ENCODE measurements around the gene NAT14. TPM values are rescaled to one million over a fixed set of nuclear protein-coding genes. Genes with fewer than 3 reads are reported as not detected.

NAT14 gene
- total and polyA plus RNA-seq, 2 donors (not counting 3 experiments of a cell fraction or from before 2014, with no cell fraction given), result 39.1 to 44.7 TPM

- Histone ChIP-seq H4K20me1 (replicated peaks; ENCODE audit: control insufficient read depth, extremely low read depth, insufficient read depth, low read length) (no peaks in the 10 kb centered on the region), H3K79me2 (ENCODE audit: control insufficient read depth, insufficient read depth, low read length) (no peaks in the 10 kb centered on the region), H3K9ac (replicated peaks; ENCODE audit: extremely low read depth, insufficient read depth, low read length) (no peak overlapping the region), H2AFZ (ENCODE audit: low read depth, low read length) (no peak overlapping the region), H3K4me1 (ENCODE audit: control insufficient read depth, extremely low read depth, insufficient read depth, low read length) (no peaks in the 10 kb centered on the region), H3K27ac (ENCODE audit: insufficient read depth, low read depth, low read length) (no peak overlapping the region), H3K4me3 (replicated peaks in 1 of 3; ENCODE audit: insufficient read depth in 1 of 3, low read depth in 1 of 3, low read length in 3 of 3) (no peak overlapping the region), H3K4me2 (ENCODE audit: insufficient read depth, low read length) (no peak overlapping the region), H3K36me3 (ENCODE audit: control insufficient read depth in 2 of 2, extremely low read depth in 1 of 2, insufficient read depth in 2 of 2, low read length in 2 of 2) (no peaks in the 10 kb centered on the region), H3K9me3 (replicated peaks; ENCODE audit: control insufficient read depth, insufficient read depth, low read length) (no peaks in the 10 kb centered on the region), H3K9me1 (replicated peaks; ENCODE audit: control insufficient read depth, extremely low read depth, insufficient read depth, low read length) (no peaks in the 10 kb centered on the region), H3K27me3 (ENCODE audit: control insufficient read depth in 2 of 2, insufficient read depth in 2 of 2, low read length in 2 of 2) (no peaks in the 10 kb centered on the region)
- DNase-seq (ENCODE audit: low read depth, low spot score), result no peak
- intact Hi-C loops (cut with micrococcal nuclease) (no loop called here), dilution Hi-C loops (cut with MboI; ENCODE audit: extremely low pct_ligation_motif_present, low sequenced_read_pairs) (no loop called here)
- BruUV-seq (replicated peaks), result no TSS peak
- TF ChIP-seq, protein P1, sequence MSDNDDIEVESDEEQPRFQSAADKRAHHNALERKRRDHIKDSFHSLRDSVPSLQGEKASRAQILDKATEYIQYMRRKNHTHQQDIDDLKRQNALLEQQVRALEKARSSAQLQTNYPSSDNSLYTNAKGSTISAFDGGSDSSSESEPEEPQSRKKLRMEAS (IDR thresholded peaks at IDR 0.05; ENCODE audit: insufficient read depth, insufficient read length), result no peak
- TF ChIP-seq MYC (IDR thresholded peaks at IDR 0.05; ENCODE audit: low read depth, low read length) (no peak), GATA2 (IDR thresholded peaks at IDR 0.05; ENCODE audit: insufficient read depth, insufficient read length, low read depth, low read length) (no peak), POLR2AphosphoS5 (IDR thresholded peaks at IDR 0.05; ENCODE audit: insufficient read depth, low read depth, low read length) (no peak), POLR2A (IDR thresholded peaks at IDR 0.05; ENCODE audit: low read depth, low read length) (no peak), JUN (IDR thresholded peaks at IDR 0.05; ENCODE audit: borderline replicate concordance, insufficient read depth, insufficient read length, low read depth) (no peak), FOS (IDR thresholded peaks at IDR 0.05; ENCODE audit: borderline replicate concordance, insufficient read depth, low read length) (no peak), CTCF (IDR thresholded peaks at IDR 0.05; ENCODE audit: extremely low read depth in 1 of 2, insufficient read depth in 1 of 2, low read depth in 1 of 2, low read length in 2 of 2) (no peak)
- no peak for FAIRE-seq
- ChIA-PET POLR2A (no interaction called here), CTCF (interaction anchor here (0.7 to 1.6 kb wide), 5 partner anchors 8 to 107 kb away, joined by 3 to 6 read pairs (median 4); partner anchors contain the start of genes FIZ1 and ZNF865)
Measured at GRCh38 chr19:55525289-55526101, 40.5 kb downstream of the NAT14 start.
